GM19438 (cell line): ENCODE results near the gene COPRS.

Source experiments
- ATAC-seq: cut with Tn5 transposase; IDR thresholded peaks from one replicate; pipeline ENCODE4 v1.9.1; 2021; ENCODE audit warnings: low read depth; ENCODE audit not compliant: unreplicated experiment

The COPRS gene, protein sequence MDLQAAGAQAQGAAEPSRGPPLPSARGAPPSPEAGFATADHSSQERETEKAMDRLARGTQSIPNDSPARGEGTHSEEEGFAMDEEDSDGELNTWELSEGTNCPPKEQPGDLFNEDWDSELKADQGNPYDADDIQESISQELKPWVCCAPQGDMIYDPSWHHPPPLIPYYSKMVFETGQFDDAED

DNA sequence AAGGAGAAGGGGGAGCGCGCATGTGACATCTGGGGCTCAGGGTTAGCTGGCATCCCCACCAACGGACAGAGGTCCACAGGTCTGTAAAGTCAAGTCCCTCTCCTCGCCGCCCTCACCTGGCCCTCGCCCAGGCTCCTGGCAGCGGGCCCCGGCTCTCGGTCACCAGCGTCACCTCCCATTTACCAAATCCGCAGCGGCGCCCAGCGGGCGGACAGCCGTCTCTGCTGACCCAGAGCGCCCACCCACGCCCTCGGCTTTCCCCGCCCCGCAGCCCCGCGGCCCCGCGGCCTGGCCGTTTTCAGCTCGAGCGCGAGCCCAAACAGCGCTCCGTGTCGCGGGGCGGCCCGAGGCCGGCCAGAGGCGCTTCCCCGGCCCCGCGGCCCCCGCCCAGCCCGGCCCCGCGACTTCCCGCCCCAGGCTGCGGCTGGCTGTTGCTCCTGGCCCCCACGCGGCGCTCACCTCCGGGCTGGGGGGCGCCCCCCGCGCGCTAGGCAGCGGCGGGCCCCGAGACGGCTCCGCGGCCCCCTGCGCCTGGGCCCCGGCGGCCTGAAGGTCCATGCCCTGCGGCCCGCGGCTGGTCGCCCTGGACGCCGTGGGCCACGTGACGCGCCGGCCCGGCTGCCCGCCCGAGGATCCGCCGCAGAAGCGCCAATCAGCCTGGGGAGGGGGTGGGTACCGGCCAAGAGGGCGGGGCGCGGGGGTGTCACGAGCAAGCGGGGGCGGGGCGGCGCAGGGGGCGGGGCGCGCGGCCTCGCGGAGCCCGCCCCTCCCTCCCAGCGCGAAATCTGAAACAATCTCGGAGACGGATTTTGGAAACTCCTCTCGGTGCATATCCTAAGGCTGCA lies at the start of gene COPRS:
Gene COPRS (minus strand): TSS at position 603 of the 845 bp plus-strand sequence. CDS start 45 bp downstream, at position 558.
- peak; percentile 60 for ATAC-seq

DNA sequence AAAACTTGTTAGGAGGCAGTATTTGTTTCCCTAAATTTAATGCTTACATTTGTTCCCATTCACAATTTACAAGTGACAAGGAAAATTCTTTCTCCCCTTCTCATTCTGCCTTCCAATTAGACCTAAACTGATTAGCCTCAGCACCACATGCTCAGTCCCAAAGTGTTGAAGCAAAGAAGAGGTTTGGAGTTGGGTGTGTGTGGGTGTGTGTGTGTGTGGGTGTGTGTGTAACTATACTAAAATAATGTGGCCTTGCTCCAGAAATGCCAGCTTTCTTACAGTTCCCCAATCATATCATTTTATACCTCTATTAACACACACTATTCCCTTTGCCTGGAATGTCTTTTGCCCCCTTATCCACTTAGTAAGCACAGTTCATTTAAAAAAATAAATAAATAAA lies 49.3 kb upstream of the COPRS start:
- no peak for ATAC-seq

- ATAC-seq, result no peak
Measured at GRCh38 chr17:31907342-31907962, 48.4 kb upstream of the COPRS start.

GRCh38 chr17:31903401-31903800 lies 44.4 kb upstream of the COPRS start:
- ATAC-seq, result no peak

DNA sequence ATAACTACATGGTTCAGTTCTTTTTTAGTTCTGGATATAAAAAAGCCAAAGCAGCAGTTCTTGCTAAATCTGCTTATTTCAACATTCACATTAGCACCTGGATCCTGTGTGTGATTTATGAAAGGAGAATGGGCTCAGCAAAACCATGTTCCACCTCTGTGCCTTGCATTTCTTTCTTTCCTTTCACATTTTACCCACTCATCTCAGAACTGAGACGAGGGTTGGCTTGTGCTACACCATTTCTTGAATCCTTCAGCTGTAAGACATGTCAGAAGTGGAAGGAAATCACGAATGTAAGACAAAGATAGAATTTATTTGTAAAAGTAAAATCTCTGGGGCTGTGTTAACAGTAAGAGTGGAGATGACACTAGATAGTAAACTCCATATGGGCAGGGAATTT lies 43.6 kb upstream of the COPRS start:
- no peak for ATAC-seq

GRCh38 chr17:31900877-31901276 lies 41.8 kb upstream of the COPRS start:
- no peak for ATAC-seq

GRCh38 chr17:31888124-31888523 lies 29.1 kb upstream of the COPRS start:
- no peak for ATAC-seq

- no peak for ATAC-seq
Measured at GRCh38 chr17:31882571-31882970, 23.5 kb upstream of the COPRS start.

- ATAC-seq, result no peak
Measured at GRCh38 chr17:31880311-31880710, 21.3 kb upstream of the COPRS start.

DNA sequence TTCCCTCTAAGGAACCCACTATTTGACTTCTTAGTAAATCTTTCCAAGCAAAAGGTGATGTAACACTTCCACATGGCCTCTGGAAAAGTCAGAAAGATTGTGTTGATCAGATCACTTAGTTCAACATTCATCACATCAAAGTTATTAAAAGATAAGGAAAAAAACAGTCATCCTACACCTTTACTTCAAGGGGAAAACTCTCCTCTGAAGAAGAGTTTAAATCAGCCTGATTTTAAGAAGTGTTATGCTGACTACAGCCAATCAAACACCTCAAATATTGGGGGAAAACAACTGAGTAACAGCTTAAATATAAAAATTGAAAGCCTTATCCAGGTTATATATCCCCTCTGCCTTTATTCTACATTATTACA lies 19.6 kb upstream of the COPRS start:
- no peak for ATAC-seq

DNA sequence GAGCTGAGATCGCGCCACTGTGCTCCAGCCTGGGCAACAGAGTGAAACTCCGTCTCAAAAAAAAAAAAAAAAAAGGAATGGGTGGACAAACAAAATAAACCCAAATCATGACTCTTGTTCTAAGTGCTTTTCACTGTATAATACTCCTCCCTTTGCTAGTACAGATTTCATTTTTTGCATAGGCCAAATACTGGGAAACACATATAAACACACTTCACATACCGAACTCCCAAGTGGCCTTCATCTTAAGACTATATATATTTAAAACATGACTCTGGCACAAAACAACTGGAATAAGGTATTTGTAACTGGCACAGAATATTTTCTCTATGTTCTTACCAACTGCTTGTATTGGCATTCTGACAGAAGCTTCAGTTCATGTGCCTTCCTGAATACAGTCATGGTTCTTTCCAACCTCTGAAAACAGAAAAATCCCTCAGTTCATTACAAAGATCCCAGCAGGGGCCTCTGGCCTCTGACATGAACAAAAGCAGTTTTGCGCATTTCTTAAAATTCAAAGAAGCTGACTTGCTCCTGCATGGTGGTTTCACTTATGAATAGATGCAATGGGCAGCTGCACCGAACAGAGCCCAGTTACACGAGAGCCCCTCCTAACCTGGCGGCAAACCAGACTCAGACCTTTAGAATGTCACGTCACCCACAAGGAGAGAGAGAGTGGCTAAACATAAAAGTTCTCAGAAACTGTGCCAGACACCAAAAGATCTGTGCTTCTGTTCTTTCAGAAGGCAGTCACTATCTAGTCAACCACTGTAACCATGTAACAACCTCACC lies 19.1 kb upstream of the COPRS start:
- no peak for ATAC-seq

DNA sequence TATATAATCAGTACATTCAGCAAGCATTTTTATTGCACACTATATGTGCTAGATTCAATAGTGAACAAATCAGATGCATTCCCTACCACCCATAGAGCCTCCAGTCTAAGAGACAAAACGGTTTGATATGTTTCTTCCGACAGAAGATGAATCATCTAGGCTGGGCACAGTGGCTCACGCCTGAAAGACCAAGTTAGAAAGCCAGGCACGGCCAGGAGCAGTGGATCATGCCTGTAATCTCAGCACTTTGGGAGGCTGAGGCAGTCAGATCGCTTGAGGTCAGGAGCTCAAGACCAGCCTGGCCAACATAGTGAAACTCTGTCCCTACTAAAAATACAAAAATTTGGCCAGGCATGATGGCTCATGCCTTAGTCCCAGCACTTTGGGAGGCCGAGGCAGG lies 18.3 kb upstream of the COPRS start:
- no peak for ATAC-seq

GRCh38 chr17:31875081-31875480 lies 16.0 kb upstream of the COPRS start:
- ATAC-seq, result no peak

- ATAC-seq, result no peak
Measured at GRCh38 chr17:31869797-31870568, 10.9 kb upstream of the COPRS start.

GRCh38 chr17:31869031-31869430 lies 10.0 kb upstream of the COPRS start:
- ATAC-seq, result no peak

DNA sequence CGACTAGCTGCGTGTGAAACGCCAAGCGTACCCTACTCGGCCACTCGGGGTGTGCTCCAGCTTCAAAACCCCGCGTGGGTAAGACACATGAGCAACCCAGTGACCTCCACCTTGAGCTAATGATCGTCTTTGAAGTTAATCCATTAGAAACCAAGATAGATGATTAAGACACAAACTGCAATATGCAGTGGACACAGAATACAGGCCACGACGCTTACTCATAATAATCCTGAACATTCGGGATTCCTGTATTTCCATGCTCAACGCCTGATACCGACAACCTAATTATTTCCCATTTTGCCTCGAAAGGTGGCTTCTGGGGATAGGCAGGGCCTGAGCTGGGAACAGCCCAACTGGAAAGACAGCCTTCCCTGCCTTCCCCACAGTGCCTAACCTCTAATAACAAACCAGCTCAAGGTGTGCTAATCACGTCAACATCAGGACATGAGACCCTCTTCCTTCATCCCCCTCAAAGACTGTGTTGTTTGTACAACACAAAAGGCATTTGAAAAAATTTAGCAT lies 504 bp upstream of the COPRS start:
- no peak for ATAC-seq

DNA sequence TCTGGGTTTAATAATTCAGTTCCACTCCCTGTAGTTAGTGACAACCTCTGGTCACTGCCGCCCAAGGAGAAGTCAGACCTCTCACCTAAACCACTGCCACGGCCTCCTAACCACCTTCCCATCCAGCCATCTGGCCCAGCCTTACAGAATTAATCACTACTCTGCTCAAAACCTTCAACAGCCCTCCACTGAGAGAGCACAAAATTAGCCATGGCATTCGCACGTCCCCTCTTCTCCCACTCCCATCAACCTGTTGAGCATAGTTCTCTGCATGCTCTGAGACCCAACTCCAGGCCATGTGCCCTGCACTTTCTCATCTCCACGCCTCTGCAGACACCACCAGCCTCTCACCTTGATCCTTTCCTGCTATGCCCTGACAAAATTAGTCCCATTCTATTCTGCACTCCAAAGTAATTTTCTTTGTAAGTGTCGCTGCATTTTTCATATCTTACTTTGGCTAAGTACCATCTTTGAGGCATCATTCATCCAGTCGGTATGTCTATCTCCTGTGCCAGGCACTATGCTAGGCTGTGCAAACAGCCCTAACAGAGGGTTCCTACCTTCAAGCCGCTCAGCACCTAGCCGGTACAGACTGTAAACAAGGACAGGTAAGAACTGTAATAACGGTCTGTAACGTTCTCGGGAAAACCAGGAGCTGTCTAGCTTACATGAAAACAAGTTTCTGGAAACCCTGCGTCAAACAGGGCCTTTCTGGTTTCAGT lies 963 bp downstream of the COPRS start:
- peak; percentile 8 for ATAC-seq

GRCh38 chr17:31856750-31857149 lies 2.3 kb downstream of the COPRS start:
- ATAC-seq, result no peak

- ATAC-seq, result no peak
Measured at GRCh38 chr17:31854672-31855071, 4.4 kb downstream of the COPRS start.
